B cell (primary cell): Measurements from ENCODE around the gene REST.

Experiments
- CTCF ChIP-seq: fragments of 200-600 bp; IDR thresholded peaks from one replicate; pipeline ENCODE4 v1.8.0; 2022; ENCODE audit warnings: antibody characterized with exemption, mild to moderate bottlenecking
- EZH2 ChIP-seq: IDR thresholded peaks from 2 replicates; pipeline ENCODE4 v1.6.1; 2012; ENCODE audit warnings: borderline replicate concordance, low read depth, mild to moderate bottlenecking, moderate library complexity, low read length; ENCODE audit not compliant: insufficient read depth, poor library complexity, severe bottlenecking

GRCh38 chr4:56871371-56871866, 36.3 kb upstream of the REST start:
- TF ChIP-seq CTCF (no peak), EZH2 (no peak)
